Body of pancreas (tissue), 4 donors: ENCODE measurements around the gene S100Z.

ENCODE experiments used
- CTCF ChIP-seq, 7 experiments: fragments of 450-650 bp in 4 of 7; fragments of 200-600 bp in 3 of 7; sonication (generic) in 3 of 7; IDR thresholded peaks; one replicate each; pipeline ENCODE4 v1.5.1; 2016 to 2019; ENCODE audit warnings: antibody characterized with exemption in 7 of 7
- POLR2A ChIP-seq, 3 donors: fragments of 450-650 bp; IDR thresholded peaks; one replicate each; pipeline ENCODE4 v1.6.1; 2016; ENCODE audit warnings: antibody characterized with exemption in 3 of 3, mild to moderate bottlenecking in 2 of 3

- TF ChIP-seq CTCF (IDR thresholded peaks at IDR 0.05) (no peak), POLR2A (IDR thresholded peaks at IDR 0.05) (no peak)
Observed at GRCh38 chr5:76918539-76918938, 68.7 kb downstream of the S100Z start.
